ENCODE results near the gene SLC6A2. TPM values are rescaled to one million over a fixed set of nuclear protein-coding genes. Genes with fewer than 3 reads are reported as not detected.

The SLC6A2 gene
- total and polyA plus RNA-seq, 2 of the 13 experiments (the other 11 are each of a cell fraction or from before 2014, with no cell fraction given): 0.62 to 0.66 TPM

DNA sequence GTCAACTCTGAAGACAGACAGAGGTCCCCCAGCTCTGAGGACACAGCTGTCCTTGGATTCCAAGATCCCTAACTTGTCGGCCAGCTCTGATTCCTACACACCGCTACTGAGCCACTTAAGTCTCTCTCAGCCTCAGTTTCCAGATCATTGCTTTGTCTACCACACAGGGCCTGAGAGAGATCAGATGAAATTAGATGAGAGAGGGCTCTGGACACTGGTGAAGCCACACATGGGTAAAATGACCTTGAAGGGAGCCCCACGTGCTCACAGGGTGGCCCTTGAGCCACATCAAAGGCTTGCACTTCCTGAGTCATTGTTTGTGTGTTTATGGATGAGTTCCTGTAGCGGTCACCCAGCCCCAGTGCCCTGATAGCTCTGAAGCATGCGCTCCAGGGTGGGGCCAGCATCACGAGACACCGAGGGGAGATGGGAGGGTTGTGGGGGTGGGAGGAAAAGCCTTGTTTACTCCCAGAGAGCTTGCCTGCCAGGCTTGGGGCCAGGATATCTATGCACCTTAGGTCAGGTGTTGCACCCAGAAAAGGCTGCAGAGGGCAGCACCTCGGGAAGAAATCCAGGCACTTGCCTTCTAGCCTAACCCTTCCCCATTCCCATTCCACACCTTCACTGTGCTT, 32.7 kb upstream of the SLC6A2 start (continued):
- TF ChIP-seq, protein P1, sequence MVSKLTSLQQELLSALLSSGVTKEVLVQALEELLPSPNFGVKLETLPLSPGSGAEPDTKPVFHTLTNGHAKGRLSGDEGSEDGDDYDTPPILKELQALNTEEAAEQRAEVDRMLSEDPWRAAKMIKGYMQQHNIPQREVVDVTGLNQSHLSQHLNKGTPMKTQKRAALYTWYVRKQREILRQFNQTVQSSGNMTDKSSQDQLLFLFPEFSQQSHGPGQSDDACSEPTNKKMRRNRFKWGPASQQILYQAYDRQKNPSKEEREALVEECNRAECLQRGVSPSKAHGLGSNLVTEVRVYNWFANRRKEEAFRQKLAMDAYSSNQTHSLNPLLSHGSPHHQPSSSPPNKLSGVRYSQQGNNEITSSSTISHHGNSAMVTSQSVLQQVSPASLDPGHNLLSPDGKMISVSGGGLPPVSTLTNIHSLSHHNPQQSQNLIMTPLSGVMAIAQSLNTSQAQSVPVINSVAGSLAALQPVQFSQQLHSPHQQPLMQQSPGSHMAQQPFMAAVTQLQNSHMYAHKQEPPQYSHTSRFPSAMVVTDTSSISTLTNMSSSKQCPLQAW (CRISPR knock-in tag; IDR thresholded peaks at IDR 0.05): peak; percentile 95
- TF ChIP-seq ZSCAN31 (CRISPR knock-in tag; IDR thresholded peaks at IDR 0.05; ENCODE audit: low read depth) (peak; percentile 90; the same call in 1 of the 2 replicates), GPBP1L1 (CRISPR knock-in tag; IDR thresholded peaks at IDR 0.05) (no peak), ZNF317 (CRISPR knock-in tag; IDR thresholded peaks at IDR 0.05) (peak; percentile 83), MAFF (IDR thresholded peaks at IDR 0.05; ENCODE audit: low read depth, low read length) (peak; percentile 57), KDM5B (CRISPR knock-in tag; IDR thresholded peaks at IDR 0.05; ENCODE audit: borderline replicate concordance) (peak; percentile 79; the same call in 1 of the 2 replicates), DBP (CRISPR knock-in tag; IDR thresholded peaks at IDR 0.05; ENCODE audit: not compliant biosample characterization) (no peak), NR2F6 (IDR thresholded peaks at IDR 0.05) (peak; percentile 91), NR2F6 (CRISPR knock-in tag; IDR thresholded peaks at IDR 0.05) (peak; percentile 95), PHF20 (CRISPR knock-in tag; IDR thresholded peaks at IDR 0.05) (no peak; the same call in 1 of the 2 replicates), ZNF24 (IDR thresholded peaks at IDR 0.05) (no peak), MIER2 (CRISPR knock-in tag; IDR thresholded peaks at IDR 0.05) (peak; percentile 79; the same call in 1 of the 2 replicates), PRDM10 (CRISPR knock-in tag; IDR thresholded peaks at IDR 0.05; ENCODE audit: low read depth) (peak; percentile 81), ZSCAN25 (CRISPR knock-in tag; IDR thresholded peaks at IDR 0.05) (no peak; the same call in 1 of the 2 replicates)
- TF ChIP-seq, protein P2, sequence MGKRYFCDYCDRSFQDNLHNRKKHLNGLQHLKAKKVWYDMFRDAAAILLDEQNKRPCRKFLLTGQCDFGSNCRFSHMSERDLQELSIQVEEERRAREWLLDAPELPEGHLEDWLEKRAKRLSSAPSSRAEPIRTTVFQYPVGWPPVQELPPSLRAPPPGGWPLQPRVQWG (CRISPR knock-in tag; IDR thresholded peaks at IDR 0.05; ENCODE audit: borderline replicate concordance, low read depth): no peak
- TF ChIP-seq, protein P3, sequence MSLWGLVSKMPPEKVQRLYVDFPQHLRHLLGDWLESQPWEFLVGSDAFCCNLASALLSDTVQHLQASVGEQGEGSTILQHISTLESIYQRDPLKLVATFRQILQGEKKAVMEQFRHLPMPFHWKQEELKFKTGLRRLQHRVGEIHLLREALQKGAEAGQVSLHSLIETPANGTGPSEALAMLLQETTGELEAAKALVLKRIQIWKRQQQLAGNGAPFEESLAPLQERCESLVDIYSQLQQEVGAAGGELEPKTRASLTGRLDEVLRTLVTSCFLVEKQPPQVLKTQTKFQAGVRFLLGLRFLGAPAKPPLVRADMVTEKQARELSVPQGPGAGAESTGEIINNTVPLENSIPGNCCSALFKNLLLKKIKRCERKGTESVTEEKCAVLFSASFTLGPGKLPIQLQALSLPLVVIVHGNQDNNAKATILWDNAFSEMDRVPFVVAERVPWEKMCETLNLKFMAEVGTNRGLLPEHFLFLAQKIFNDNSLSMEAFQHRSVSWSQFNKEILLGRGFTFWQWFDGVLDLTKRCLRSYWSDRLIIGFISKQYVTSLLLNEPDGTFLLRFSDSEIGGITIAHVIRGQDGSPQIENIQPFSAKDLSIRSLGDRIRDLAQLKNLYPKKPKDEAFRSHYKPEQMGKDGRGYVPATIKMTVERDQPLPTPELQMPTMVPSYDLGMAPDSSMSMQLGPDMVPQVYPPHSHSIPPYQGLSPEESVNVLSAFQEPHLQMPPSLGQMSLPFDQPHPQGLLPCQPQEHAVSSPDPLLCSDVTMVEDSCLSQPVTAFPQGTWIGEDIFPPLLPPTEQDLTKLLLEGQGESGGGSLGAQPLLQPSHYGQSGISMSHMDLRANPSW (CRISPR knock-in tag; IDR thresholded peaks at IDR 0.05; ENCODE audit: borderline replicate concordance): peak; percentile 98
- TF ChIP-seq, protein P4, sequence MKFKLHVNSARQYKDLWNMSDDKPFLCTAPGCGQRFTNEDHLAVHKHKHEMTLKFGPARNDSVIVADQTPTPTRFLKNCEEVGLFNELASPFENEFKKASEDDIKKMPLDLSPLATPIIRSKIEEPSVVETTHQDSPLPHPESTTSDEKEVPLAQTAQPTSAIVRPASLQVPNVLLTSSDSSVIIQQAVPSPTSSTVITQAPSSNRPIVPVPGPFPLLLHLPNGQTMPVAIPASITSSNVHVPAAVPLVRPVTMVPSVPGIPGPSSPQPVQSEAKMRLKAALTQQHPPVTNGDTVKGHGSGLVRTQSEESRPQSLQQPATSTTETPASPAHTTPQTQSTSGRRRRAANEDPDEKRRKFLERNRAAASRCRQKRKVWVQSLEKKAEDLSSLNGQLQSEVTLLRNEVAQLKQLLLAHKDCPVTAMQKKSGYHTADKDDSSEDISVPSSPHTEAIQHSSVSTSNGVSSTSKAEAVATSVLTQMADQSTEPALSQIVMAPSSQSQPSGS (CRISPR knock-in tag; IDR thresholded peaks at IDR 0.05): peak; percentile 87
